Activated T-helper 2 cell treated with anti-CD3 and anti-CD28 coated beads, Interferon-gamma antibody, Interleukin-2, Interleukin-4, amounts not matched to agents 10 μg/mL and 5 μg/mL and 100 μg/mL, durations not matched to agents 14 hours and 24 hours and 36 hours (primary cell): ENCODE results near the gene ERMAP. TPM values are rescaled to one million over a fixed set of nuclear protein-coding genes. Genes with fewer than 3 reads are reported as not detected.
"Not testable (repeated sequence)": the region's sequence is repeated elsewhere in the genome, so short reads cannot be mapped to it uniquely, and the experiment has no call there.

ENCODE experiments used
- DNase-seq: peaks from one replicate; pipeline ENCODE4 v3.0.0; 2021; ENCODE audit warnings: low spot score
- H3K27ac Mint-ChIP-seq: one replicate; pipeline ENCODE4 v1.8.0; 2021; ENCODE audit warnings: mixed read lengths
- H3K27me3 Mint-ChIP-seq: one replicate; pipeline ENCODE4 v1.8.0; 2021; ENCODE audit warnings: low read depth, mixed read lengths
- H3K36me3 Mint-ChIP-seq: one replicate; pipeline ENCODE4 v1.8.0; 2021; ENCODE audit warnings: low read depth, mixed read lengths
- H3K4me1 Mint-ChIP-seq: one replicate; pipeline ENCODE4 v1.8.0; 2021; ENCODE audit warnings: low read depth, mixed read lengths
- H3K4me3 Mint-ChIP-seq: one replicate; pipeline ENCODE4 v1.8.0; 2021; ENCODE audit warnings: low read depth, mild to moderate bottlenecking, moderate library complexity, mixed read lengths
- H3K9me3 Mint-ChIP-seq: one replicate; pipeline ENCODE4 v1.8.0; 2021; ENCODE audit warnings: mixed read lengths
- intact Hi-C: fragments of 100-400 bp; cut with micrococcal nuclease; formaldehyde crosslinking; loops from one replicate; pipeline ENCODE4 v1.15.1; 2023
- total RNA-seq: library from RNA; stranded (reverse); gene quantifications from 2 replicates; pipeline ENCODE4 v1.2.3, GENCODE V29; 2022

Gene ERMAP
- total RNA-seq, 1 donor from 2014 or later, result 3.1 TPM

DNA sequence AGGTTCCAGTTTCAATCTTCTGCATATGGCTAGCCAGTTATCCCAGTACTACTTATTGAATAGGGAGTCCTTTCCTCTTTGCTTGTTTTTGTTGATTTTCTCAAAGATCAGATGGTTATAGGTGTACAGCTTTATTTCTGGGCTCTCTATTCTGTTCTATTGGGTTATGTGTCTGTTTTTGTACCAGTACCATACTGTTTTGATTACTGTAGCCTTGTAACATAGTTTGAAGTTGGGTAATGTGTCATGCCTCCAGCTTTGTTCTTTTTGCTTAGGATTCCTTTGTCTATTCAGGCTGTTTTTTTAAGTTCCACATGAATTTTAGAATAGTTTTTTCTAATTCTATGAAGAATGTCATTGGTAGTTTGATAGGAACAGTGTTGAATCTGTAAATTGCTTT, 56.2 kb downstream of the ERMAP start:
- intact Hi-C loops, H3K27ac Mint-ChIP-seq, H3K36me3 Mint-ChIP-seq, H3K4me3 Mint-ChIP-seq, DNase-seq, H3K4me1 Mint-ChIP-seq: not testable (repeated sequence)
- peaks cover 14% of the 10 kb centered on the region for H3K9me3 Mint-ChIP-seq
- peaks cover 32% of the 10 kb centered on the region for H3K27me3 Mint-ChIP-seq

DNA sequence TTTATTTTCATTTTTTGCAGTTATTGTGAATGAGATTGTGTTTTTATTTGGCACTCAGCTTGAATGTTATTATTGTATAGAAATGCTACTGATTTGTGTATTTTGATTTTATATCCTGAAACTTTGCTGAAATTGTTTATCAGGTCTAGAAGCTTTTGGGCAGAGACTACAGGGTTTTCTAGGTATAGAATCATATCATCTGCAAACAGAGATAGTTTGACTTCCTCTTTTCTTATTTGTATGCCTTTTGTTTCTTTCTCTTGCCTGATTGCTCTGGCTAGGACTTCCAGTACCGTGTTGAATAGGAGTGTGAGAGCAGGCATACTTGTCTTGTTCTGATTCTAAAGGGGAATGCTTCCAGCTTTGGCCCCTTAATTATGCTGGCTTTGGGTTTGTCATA, 56.7 kb downstream of the ERMAP start:
- Mint-ChIP-seq H3K9me3 (peaks cover 14% of the 10 kb centered on the region), H3K27me3 (peaks cover 32% of the 10 kb centered on the region), H3K4me1 (no peaks in the 10 kb centered on the region), H3K27ac (no peak overlapping the region), H3K4me3 (no peak overlapping the region), H3K36me3 (no peaks in the 10 kb centered on the region)
- intact Hi-C loops, result no loop called here
- no peak for DNase-seq

DNA sequence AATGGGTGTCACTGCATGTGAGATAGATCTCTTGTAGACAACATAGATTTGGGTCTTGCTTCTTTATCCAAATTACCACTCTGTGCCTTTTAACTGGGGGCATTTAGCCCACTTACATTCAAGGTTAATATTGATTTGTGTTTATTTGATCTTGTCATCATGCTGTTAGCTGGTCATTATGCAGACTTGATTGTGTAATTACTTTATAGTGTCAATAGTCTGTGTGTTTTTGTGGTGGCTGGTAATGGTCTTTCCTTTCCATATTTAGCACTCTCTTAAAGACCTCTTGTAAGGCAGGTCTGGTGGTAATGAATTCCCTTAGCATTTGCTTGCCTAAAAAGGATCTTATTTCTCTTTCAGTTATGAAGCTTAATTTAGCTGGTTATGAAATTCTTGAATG, 59.1 kb downstream of the ERMAP start:
- DNase-seq, result no peak
- no peaks in the 10 kb centered on the region for H3K36me3 Mint-ChIP-seq
- H3K27ac Mint-ChIP-seq, result no peak overlapping the region
- intact Hi-C loops, result no loop called here
- H3K4me3 Mint-ChIP-seq, result no peak overlapping the region
- peaks cover 14% of the 10 kb centered on the region for H3K9me3 Mint-ChIP-seq
- peaks cover 31% of the 10 kb centered on the region for H3K27me3 Mint-ChIP-seq
- H3K4me1 Mint-ChIP-seq, result no peaks in the 10 kb centered on the region

DNA sequence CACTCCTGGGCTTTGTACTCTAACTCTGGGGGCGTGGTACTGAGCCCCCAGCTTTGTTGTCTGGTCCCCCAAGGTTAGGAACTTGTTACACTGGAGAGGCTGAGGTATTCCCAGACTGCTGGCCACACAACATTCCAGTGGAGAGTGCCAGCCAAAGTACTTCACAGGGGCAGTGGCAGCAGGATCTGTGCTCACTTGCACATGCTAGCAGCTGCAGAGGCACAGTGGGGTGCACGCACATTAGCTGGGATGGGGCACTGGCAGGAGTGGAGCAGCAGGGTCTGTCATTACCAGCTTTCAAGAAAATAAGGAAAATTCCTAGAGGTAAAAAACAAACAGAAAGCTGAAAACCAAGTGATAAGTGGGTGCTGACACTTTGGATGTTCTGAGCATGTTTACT, 60.5 kb downstream of the ERMAP start:
- no peak for DNase-seq
- peaks cover 28% of the 10 kb centered on the region for H3K27me3 Mint-ChIP-seq
- intact Hi-C loops, result no loop called here
- H3K27ac Mint-ChIP-seq, result no peak overlapping the region
- peaks cover 14% of the 10 kb centered on the region for H3K9me3 Mint-ChIP-seq
- H3K36me3 Mint-ChIP-seq, result no peaks in the 10 kb centered on the region
- no peaks in the 10 kb centered on the region for H3K4me1 Mint-ChIP-seq
- H3K4me3 Mint-ChIP-seq, result no peak overlapping the region

DNA sequence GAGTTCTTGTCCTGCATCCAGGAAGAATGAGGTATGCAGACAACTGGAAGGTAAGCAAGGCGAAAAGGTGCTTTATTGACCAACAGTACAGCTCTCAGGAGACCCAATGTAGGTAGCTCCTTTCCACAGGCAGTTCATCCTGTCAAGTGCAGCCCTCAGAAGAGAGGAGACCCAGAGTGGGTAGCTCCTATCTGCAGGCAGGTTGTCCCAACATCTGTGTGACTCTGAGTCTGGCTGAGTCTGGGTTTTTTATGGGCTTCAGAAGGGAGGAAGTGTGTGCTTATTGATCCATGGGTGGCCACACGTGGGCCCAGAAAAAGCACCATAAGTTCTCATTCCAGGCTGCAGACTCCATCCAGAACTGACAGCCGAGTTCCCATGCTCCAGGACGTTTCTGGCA, 63.5 kb downstream of the ERMAP start:
- no peaks in the 10 kb centered on the region for H3K36me3 Mint-ChIP-seq
- no peaks in the 10 kb centered on the region for H3K9me3 Mint-ChIP-seq
- no peak for DNase-seq
- intact Hi-C loops, result no loop called here
- no peaks in the 10 kb centered on the region for H3K4me1 Mint-ChIP-seq
- H3K27ac Mint-ChIP-seq, result no peak overlapping the region
- peaks cover 24% of the 10 kb centered on the region for H3K27me3 Mint-ChIP-seq
- H3K4me3 Mint-ChIP-seq, result no peak overlapping the region

DNA sequence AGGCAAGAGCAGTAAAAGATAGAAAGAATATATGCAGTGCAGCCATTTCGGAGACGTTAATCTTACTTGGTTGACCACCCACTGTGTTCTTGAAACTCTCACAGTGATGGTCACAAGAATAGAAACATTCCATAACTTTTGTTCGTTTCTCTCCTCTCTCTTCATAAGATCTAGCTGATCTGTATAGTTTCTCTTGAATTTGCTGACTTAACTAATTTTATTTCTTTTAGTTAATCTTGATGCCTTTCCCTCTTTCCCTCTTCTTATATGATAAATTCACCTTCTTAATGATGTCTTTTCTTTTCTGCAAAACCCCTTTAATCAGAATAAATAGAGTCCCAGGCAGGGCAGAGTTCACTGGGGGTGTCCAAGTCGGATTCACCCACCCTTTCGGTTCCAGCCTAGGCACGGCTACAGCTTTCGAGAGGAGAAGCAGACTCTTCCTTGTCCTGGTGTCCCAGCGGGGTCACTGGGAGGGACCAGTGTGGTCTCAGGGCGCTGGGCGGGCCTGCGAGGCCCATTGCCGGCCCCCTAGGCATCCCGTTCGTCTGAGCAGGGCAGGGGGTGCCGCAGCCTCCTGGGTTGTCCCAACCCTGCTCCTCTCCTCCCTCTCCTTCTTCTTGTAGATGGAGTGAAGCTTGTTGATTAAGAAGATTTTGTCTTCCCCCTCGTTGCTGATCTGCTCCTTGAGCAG, 69.3 kb downstream of the ERMAP start:
- intact Hi-C loops, result no loop called here
- DNase-seq, result no peak
- H3K4me1 Mint-ChIP-seq, result no peaks in the 10 kb centered on the region
- no peak overlapping the region for H3K4me3 Mint-ChIP-seq
- H3K9me3 Mint-ChIP-seq, result no peaks in the 10 kb centered on the region
- H3K27me3 Mint-ChIP-seq, result peaks cover 6% of the 10 kb centered on the region
- no peak overlapping the region for H3K27ac Mint-ChIP-seq
- no peaks in the 10 kb centered on the region for H3K36me3 Mint-ChIP-seq

DNA sequence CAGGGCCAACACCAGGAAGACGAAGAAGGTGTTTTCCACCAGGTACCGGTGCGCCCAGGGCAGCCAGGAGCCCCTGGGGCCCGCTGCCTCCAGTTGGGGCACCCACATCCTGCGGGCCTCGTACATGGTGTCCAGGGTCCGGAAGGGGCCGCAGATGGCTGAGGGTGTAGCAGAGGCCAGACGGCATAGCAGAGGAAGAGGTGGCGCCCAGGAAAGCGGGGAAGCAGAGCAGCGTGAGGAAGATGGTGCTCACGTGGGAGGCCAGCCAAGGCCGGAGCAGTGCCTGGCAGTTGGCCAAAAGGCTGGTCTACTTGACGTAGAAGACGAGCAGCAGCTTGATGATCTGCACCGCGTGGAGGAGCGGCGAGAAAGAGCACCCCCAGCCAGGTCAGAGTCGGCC, 69.9 kb downstream of the ERMAP start:
- DNase-seq, result no peak
- Mint-ChIP-seq H3K27ac (no peak overlapping the region), H3K4me3 (no peak overlapping the region), H3K36me3 (no peaks in the 10 kb centered on the region), H3K9me3 (no peaks in the 10 kb centered on the region), H3K27me3 (peaks cover 6% of the 10 kb centered on the region), H3K4me1 (no peaks in the 10 kb centered on the region)
- intact Hi-C loops, result no loop called here

DNA sequence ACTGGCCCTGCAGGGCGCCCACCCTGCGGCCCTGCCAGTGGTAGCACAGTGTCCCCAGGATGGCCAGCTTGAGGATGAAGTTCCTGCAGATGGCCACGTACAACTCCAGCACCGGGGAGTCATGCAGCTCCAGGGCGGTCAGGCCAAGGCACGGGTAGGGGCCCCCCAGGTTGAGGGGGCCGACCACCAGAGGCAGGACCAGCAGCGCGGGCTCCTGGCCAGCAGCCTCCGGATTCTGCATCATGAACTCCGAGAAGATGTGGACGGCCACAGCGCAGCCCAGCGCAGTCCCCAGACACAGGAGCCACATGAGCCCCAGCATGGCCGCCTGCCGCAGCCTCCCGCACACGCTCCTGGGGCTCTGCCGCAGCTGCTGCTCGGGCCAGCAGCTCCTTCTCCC, 70.4 kb downstream of the ERMAP start:
- DNase-seq, result no peak

DNA sequence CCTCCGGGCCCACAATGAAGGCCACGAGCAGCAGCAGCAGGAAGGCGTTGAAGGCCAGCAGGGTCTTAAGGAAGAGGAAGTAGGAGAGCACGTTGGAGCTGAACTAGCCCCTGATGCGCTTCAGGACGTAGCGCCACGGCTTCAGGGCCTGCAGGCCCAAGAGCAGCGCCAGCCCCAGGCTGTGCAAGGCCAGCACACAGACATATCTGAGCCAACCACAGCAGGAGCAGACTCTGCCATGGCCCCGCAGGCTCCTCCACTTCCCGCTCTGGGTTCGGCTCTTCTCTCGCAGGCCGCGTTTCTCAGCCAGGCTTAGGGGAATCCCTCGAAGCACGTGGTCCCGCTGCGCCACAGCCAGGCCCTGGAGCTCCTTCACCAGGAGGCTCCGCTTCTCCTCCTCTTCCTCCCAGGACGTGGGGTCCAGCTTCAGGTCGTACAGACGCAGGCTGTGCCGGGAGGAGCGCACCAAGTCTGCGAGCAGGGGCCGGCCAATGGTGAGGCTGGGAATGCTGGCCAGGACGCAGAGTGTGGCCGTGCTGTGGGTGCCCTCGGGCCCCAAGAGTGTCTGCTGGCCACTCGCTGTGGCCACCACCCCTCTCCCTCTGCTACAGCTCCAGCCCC, 71.2 kb downstream of the ERMAP start:
- Mint-ChIP-seq H3K4me1 (no peaks in the 10 kb centered on the region), H3K9me3 (no peaks in the 10 kb centered on the region), H3K27ac (no peak overlapping the region), H3K27me3 (peaks cover 6% of the 10 kb centered on the region), H3K36me3 (no peaks in the 10 kb centered on the region), H3K4me3 (no peak overlapping the region)
- no peak for DNase-seq
- intact Hi-C loops, result no loop called here

More for the DNA sequence above, 70.4 kb downstream of the ERMAP start:
- intact Hi-C loops, result no loop called here
- Mint-ChIP-seq H3K4me3 (no peak overlapping the region), H3K36me3 (no peaks in the 10 kb centered on the region), H3K9me3 (no peaks in the 10 kb centered on the region), H3K27ac (no peak overlapping the region), H3K27me3 (peaks cover 6% of the 10 kb centered on the region), H3K4me1 (no peaks in the 10 kb centered on the region)

DNA sequence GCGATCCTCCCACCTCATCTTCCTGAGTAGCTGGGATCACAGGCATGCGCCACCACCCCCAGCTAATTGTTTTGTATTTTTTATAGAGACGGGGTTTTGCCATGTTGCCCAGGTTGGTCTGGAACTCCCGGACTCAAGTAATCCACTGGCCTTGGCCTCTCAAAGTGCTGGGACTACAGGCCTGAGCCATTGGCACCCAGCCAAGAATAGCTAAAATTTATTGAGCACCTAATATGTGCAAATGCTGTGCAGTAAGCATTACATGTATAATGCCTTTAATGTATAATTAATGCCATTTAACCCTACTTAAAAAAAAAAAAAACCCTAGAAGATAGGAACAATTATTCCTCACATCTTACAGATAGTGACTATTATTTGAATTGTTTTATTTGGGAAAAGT, 72.3 kb downstream of the ERMAP start:
- Mint-ChIP-seq H3K9me3 (no peaks in the 10 kb centered on the region), H3K4me3 (no peak overlapping the region), H3K36me3 (no peaks in the 10 kb centered on the region), H3K27me3 (peaks cover 6% of the 10 kb centered on the region), H3K4me1 (no peaks in the 10 kb centered on the region), H3K27ac (no peak overlapping the region)
- DNase-seq, result no peak
- intact Hi-C loops, result no loop called here

DNA sequence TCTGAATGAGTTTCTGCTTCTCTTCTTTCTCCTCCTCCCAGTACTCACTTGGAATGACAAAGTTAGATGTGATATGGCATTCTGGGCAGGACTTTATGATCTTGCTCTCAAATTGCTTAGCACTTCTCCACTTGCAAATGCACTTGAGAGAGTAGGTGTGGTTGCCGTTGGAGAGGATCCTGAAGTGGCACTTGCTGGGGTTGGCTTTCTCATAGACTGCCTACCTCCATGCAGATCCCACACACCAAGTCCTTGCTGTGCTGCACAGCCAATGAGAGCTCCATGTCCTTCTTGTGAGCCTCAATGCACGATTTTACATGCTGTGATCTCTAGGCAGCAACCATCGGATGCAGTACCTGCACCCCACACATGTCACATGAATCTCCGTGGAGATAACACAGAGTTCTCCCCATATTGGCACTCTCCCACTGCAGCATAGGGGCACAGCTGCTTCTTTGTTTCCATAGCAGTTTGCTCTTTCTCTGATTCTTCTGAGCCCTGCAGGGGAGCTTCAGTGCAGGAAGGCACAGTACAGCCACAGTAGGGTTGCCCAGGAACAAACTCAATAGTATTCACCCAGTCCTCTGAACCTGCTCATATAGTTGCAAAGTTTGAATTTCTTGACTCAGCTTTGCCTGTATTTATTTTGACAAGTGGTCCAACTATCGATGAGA, 74.7 kb downstream of the ERMAP start:
- intact Hi-C loops, result no loop called here
- Mint-ChIP-seq H3K36me3 (no peaks in the 10 kb centered on the region), H3K27me3 (peaks cover 16% of the 10 kb centered on the region), H3K4me3 (no peak overlapping the region), H3K4me1 (no peaks in the 10 kb centered on the region), H3K9me3 (no peaks in the 10 kb centered on the region), H3K27ac (no peak overlapping the region)
- DNase-seq, result no peak
